Myocyte (in vitro differentiated cells): ENCODE results near the gene NPTX1. TPM values are rescaled to one million over a fixed set of nuclear protein-coding genes. Genes with fewer than 3 reads are reported as not detected.
"Not testable (repeated sequence)": the region's sequence is repeated elsewhere in the genome, so short reads cannot be mapped to it uniquely, and the experiment has no call there.

Experiments used
- DNase-seq: peaks from one replicate; pipeline ENCODE4 v3.0.0-alpha.2; 2012; ENCODE audit warnings: low read depth
- polyA plus RNA-seq: library from polyadenylated mRNA; unstranded; fragments of >200 nt; gene quantifications from one replicate; pipeline ENCODE4 v1.2.1, GENCODE V29; 2012; ENCODE audit warnings: missing spikeins
- total RNA-seq: library from RNA; depleted of rRNA; stranded (reverse); fragments of >200 nt; gene quantifications from 2 replicates; pipeline ENCODE4 v1.2.3, GENCODE V29; 2014

The NPTX1 gene
- 0.21 and 0.24 TPM in 2 replicates for total RNA-seq
- polyA plus RNA-seq, result 0.16 TPM

GRCh38 chr17:80475910-80476876 is at the start of gene NPTX1:
TSS of gene NPTX1 (minus strand) at chr17:80476607. CDS start at chr17:80476446, 161 bp downstream.
- no peak for DNase-seq

- no peak for DNase-seq
Observed at GRCh38 chr17:80523956-80524712, 47.7 kb upstream of the NPTX1 start.

- DNase-seq, result no peak
Observed at GRCh38 chr17:80523054-80523744, 46.8 kb upstream of the NPTX1 start.

GRCh38 chr17:80520810-80521455 is 44.5 kb upstream of the NPTX1 start:
- no peak for DNase-seq

GRCh38 chr17:80519091-80519781 is 42.8 kb upstream of the NPTX1 start:
- no peak for DNase-seq

- no peak for DNase-seq
Observed at GRCh38 chr17:80518392-80518791, 42.0 kb upstream of the NPTX1 start.

GRCh38 chr17:80517641-80518040 is 41.2 kb upstream of the NPTX1 start:
- no peak for DNase-seq

GRCh38 chr17:80516171-80516932 is 39.9 kb upstream of the NPTX1 start:
- no peak for DNase-seq

- peak; percentile 31 for DNase-seq
Observed at GRCh38 chr17:80513892-80514291, 37.5 kb upstream of the NPTX1 start.

GRCh38 chr17:80513201-80513600 is 36.8 kb upstream of the NPTX1 start:
- DNase-seq, result no peak

- DNase-seq, result peak; percentile 51
Observed at GRCh38 chr17:80512233-80512632, 35.8 kb upstream of the NPTX1 start.

GRCh38 chr17:80511222-80512180 is 35.1 kb upstream of the NPTX1 start:
- DNase-seq, result no peak

- DNase-seq, result no peak
Observed at GRCh38 chr17:80510772-80511171, 34.4 kb upstream of the NPTX1 start.

GRCh38 chr17:80510132-80510531 is 33.7 kb upstream of the NPTX1 start:
- DNase-seq, result no peak

- DNase-seq, result no peak
Observed at GRCh38 chr17:80509311-80509710, 32.9 kb upstream of the NPTX1 start.

GRCh38 chr17:80507965-80508364 is 31.6 kb upstream of the NPTX1 start:
- no peak for DNase-seq

GRCh38 chr17:80507177-80507576 is 30.8 kb upstream of the NPTX1 start:
- DNase-seq, result not testable (repeated sequence)

GRCh38 chr17:80504686-80505413 is 28.4 kb upstream of the NPTX1 start:
- DNase-seq, result peak; percentile 52
